HG03354 (cell line): ENCODE results near the gene GRIK1.
"Not testable (repeated sequence)": the region's sequence is repeated elsewhere in the genome, so short reads cannot be mapped to it uniquely, and the experiment has no call there.

Experiments used
- ATAC-seq: cut with Tn5 transposase; IDR thresholded peaks from one replicate; pipeline ENCODE4 v1.9.1; 2021; ENCODE audit warnings: mild to moderate bottlenecking; ENCODE audit not compliant: unreplicated experiment, poor library complexity, severe bottlenecking

Gene GRIK1

GRCh38 chr21:29939924-29940275 is at the start of gene GRIK1:
Gene GRIK1, minus strand, starts transcription at chr21:29939996.
- no peak for ATAC-seq

GRCh38 chr21:29987762-29988161 is 48.0 kb upstream of the GRIK1 start:
- ATAC-seq: no peak

DNA sequence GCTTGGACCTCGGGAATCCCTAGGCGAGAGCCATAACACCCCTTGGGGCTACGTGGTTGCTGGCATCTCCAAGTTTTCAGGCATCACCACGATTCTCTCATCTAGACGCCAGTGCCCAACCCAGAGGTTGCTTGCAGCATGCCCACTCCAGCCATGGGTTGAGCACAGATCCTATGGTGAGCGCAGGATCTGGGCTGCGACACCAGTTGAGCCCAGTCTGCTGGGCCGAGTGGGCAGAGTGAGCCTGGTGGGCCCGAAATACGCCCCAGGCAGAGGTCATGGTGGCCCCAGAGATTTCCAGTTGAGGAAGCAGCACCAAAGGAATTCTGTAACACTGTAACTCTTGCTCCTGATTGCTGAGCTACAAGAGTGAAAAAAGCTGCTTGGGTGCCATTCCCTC is 46.1 kb upstream of the GRIK1 start:
- no peak for ATAC-seq

- ATAC-seq: no peak
Observed at GRCh38 chr21:29979043-29979442, 39.2 kb upstream of the GRIK1 start.

DNA sequence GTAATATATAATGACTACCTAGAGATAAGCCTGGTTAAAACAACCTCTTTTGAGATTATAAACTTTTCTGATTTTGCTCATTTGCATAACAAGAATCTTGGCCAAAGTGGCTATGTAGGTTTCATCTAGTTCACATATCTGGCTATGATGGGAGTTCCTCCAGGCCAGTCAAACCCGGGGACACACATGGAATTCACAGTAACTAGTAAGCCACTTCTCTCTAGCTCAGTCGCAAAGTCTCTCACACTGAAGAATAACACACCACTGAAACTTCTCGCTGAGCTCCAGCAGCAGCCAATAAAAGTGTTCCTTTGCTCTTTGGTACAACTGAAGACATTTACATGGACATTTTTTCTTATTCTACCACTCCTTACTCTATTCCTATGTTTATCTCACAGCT is 36.0 kb upstream of the GRIK1 start:
- ATAC-seq: no peak

DNA sequence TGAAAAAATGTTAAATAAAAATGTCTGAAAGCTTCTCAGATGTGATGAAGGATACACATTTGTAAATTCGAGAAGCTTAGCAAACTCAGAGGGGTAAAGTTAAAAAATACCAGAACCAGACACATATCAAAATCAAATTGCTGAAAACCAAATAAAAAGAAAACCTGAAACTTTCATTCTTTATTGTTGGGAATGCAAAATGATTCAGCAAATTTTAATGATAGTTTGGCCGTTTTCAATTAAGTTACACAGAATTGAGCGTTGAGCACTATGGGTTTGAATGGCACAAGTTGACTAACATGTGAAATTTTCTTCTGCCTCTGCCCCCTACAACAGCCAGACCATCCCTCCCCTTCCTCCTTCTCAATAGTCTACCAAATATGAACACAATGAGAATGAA is 33.5 kb upstream of the GRIK1 start:
- no peak for ATAC-seq

DNA sequence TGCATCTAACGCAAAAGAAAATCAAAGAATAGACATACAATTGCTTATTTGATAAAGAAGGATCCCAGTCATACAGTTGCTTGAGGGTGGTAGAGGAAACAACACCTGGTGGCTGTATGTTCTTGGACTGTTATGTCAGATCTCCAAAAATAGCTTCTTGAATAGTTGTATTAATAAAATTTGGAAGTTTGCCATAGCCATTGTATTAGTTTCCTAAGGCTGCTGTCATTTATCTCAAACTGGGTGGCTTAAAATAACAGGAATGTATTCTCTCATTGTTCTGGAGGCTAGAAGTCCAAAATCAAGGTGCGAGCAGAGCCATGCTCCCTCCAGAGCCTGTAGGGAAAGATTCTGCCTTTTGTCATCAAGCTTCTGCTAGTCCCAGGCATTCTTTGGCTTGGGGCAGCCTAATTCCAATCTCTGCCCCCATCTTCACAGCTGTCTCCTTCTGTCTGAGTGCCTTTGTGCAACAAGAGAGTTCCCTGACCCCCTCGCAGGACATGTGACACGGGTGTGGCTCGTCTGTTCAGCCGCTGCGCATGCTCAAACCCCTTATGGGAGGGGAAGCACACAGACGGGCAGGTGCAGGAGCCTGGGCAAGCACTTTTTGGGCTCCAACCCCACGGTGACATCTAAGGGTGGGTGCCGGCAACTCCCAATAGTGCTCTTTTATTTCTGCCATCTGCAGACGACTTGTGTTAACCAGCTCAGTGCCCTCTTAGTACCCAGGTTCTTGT is 21.7 kb upstream of the GRIK1 start:
- no peak for ATAC-seq

- no peak for ATAC-seq
Observed at GRCh38 chr21:29958551-29958950, 18.8 kb upstream of the GRIK1 start.

GRCh38 chr21:29958035-29958434 is 18.2 kb upstream of the GRIK1 start:
- ATAC-seq: not testable (repeated sequence)

- no peak for ATAC-seq
Observed at GRCh38 chr21:29953690-29954089, 13.9 kb upstream of the GRIK1 start.

DNA sequence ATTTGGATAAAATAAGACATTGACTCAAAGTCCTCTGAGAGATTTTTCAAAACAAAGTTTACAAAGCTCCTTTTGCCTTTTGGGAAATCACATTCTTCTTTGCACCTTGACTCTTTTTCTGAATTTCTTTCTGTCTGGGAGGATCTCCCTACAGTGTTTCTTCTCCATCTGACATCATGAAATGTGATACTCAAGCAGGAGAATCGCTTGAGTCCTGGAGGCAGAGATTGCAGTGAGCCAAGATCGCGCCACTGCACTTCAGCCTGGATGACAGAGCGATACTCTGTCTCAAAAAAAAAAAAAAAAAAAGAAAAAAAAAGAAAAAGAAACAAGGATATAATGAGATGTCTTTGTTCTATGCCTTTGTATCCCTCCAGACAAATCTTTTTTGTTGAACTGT is 13.3 kb upstream of the GRIK1 start:
- ATAC-seq: no peak

DNA sequence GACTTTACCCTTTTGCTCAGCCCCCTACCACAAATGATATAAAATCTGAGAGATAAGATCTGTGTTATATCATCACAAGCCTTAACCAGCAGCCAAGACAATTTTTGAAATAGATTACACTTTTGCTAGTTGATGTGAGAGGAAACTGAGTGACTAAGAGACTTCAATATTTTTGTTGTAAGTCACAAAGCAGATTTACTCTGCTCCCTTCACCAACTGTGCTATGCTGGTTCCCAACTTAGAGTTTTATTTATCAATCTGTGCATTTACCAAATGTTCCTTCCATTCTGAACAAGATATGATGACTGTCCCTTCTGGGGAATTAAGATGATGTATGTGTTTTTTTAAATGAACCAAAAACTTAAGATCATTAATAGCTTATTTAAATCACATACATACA is 12.1 kb upstream of the GRIK1 start:
- no peak for ATAC-seq

DNA sequence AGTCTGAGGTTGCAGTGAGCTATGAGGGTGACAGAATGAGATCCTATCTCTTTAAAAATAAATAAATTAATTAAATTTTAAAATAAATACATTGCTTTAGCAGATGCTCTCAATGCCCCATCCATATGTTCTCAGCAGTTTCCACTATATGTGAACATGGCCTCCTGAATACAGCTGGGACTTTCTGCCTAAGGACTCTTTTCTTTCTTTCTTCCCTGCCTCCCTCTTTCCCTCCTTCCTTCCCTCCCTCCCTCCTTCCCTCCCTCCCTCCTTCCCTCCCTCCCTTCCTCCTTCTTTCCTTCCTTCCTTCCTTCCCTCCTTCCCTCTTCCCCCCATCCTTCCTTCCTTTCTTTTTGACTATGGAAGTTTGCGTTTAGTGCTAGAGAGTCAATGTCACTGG is 10.2 kb upstream of the GRIK1 start:
- no peak for ATAC-seq

- no peak for ATAC-seq
Observed at GRCh38 chr21:29947119-29947518, 7.3 kb upstream of the GRIK1 start.

GRCh38 chr21:29943885-29944284 is 4.1 kb upstream of the GRIK1 start:
- ATAC-seq: no peak

DNA sequence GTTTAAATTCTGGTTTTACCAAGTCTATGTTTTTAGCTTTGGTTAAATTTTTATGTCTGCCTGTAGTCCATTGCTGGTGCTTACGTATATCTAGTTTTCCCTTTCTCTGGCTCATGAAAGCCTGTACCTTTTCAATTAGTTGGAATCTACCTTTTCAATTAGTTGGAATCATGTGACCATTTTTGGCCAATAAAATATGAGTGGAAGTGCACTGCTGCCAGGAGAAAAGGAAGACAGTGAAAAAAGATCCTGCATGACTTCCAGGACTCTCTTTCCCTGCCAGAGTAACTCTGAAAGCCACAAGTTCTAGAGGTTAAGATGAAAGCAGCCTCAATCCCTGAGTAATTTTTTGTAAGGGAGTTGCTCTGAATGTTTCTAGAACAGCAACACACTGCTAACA is 2.2 kb upstream of the GRIK1 start:
- no peak for ATAC-seq

DNA sequence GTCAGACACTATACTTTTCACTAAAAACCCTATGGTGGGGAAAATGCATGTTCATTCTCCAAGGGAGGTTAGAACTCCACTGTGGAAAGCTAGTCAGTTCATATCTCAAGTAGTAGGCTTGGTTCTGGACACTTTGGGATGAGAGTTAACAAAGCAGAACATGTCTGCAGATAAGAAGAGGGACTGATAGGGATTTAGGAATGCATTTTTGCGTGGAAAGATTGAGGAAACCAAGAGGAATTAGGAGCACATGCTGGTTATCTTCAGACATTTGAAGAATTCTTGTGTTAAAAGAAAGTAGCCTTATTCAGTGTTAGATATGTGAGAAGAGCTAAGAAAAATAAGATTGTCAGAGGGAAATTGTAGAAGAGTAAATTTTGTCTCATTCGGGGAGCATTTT is 1.2 kb upstream of the GRIK1 start:
- ATAC-seq: no peak

DNA sequence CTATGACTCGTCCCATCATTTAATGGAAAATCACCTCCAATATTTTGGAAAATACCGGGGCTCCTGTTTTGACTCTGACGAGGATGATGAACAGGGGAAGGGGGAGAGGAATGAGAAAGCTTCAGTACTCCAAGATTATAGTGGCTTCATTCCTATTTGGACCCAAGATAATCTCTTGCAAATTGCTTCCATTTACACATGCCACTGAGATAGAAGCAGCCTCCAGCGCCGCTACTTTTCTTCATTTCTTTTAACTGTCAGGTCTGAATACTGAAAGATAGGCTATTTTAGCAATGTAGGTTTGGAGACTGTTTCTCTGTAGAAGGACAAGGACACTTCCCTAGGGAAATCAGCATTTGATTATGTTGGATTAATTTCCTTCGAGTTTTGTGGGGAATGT is 565 bp upstream of the GRIK1 start:
- ATAC-seq: no peak

DNA sequence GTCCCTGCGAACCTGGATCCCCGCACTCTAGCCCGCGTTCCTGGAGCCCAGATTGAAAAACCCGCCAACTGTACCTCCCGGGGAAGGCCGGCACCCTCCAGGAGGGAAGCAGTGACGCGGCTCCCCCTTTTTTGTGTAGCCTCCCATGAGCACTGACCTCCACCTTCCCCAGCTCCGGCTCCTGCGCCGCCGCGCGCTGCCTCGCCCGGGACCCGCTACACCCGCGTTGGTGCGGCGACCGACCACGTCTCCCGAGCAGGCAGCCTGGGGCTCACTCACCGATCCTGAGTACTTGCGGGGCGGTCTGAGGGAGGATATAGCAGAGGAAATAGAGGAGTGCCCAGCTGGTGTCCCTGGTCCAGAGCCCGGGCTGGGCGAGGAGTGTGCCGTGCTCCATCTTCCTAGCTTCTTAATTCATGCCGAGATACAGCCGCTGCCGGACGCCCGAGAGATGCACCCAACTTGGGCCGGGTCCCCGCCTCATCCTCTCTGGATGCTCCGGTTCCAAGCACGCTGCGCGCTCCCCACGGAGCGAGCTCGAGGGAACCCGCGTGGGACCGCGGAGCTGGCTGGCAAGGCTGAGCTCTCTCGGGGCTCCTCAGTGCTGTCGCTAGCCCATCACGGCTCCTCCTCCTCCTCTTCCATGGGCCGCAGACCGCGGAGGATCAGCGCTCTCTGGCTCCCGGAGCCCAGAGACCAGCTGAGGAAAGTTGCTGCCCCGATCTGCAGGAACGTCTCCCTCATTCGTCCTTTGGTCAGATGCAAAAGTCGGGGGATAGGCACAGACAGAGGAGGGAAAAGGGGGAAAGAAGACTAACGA is 482 bp downstream of the GRIK1 start:
- no peak for ATAC-seq

DNA sequence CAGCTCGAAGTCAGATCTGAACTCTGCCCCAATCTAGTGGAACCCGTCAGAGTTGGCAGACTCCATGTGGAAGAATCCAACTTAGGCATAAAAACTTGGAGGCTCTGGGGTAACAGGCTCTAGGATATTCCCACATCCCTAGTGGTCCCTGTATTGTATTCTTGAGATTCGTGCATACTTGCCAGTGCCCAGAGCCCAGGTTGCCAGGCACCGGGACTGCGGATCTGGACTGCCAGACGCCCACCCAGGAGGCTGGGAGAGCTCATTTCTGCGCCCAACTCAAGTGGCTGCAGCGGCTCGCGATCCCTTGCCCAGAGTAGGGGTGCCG is 1.1 kb downstream of the GRIK1 start:
- ATAC-seq: no peak

GRCh38 chr21:29933088-29933487 is 6.7 kb downstream of the GRIK1 start:
- no peak for ATAC-seq

- ATAC-seq: no peak
Observed at GRCh38 chr21:29928537-29928936, 11.3 kb downstream of the GRIK1 start.
